ENCODE measurements around the gene AP1M1. TPM values are rescaled to one million over a fixed set of nuclear protein-coding genes. Genes with fewer than 3 reads are reported as not detected.

AP1M1 gene
- total RNA-seq, 1 donor from 2014 or later, result 84.5 TPM

GRCh38 chr19:16225279-16226183 is 27.8 kb downstream of the AP1M1 start:
- H3K27me3 ChIP-seq, result no peaks in the 10 kb centered on the region
- peaks cover 12% of the 10 kb centered on the region for H3K9me3 ChIP-seq
- no peak overlapping the region for H3K4me3 ChIP-seq
- no peak for TF ChIP-seq POLR2AphosphoS5 (IDR thresholded peaks at IDR 0.05; ENCODE audit: insufficient read depth in 1 of 2, low read depth in 1 of 2)
- TF ChIP-seq POLR2A (IDR thresholded peaks at IDR 0.05), result no peak
- no peak for TF ChIP-seq CTCF (IDR thresholded peaks at IDR 0.05)
- DNase-seq (ENCODE audit: extremely low spot score in 2 of 2), result peak in 1 of 2 donors; percentile 85
- intact Hi-C loops (cut with DNase I), result no loop called here
- H3K27ac ChIP-seq, result no peak overlapping the region
- H3K36me3 ChIP-seq, result peaks cover 0 to 92% of the 10 kb centered on the region in 2 donors
- no peaks in the 10 kb centered on the region for H3K4me1 ChIP-seq

GRCh38 chr19:16226184-16226591 is 28.5 kb downstream of the AP1M1 start:
- H3K27me3 ChIP-seq, result no peaks in the 10 kb centered on the region
- DNase-seq (ENCODE audit: extremely low spot score in 2 of 2), result peak in 1 of 2 donors; percentile 88
- no peaks in the 10 kb centered on the region for H3K4me1 ChIP-seq
- H3K4me3 ChIP-seq, result no peak overlapping the region
- TF ChIP-seq POLR2A (IDR thresholded peaks at IDR 0.05), result no peak
- H3K36me3 ChIP-seq, result peaks cover 0 to 90% of the 10 kb centered on the region in 2 donors
- intact Hi-C loops (cut with DNase I), result no loop called here
- peaks cover 6% of the 10 kb centered on the region for H3K9me3 ChIP-seq
- no peak overlapping the region for H3K27ac ChIP-seq

- peaks cover 0 to 82% of the 10 kb centered on the region in 2 donors for H3K36me3 ChIP-seq
- intact Hi-C loops (cut with DNase I), result no loop called here
Measured at GRCh38 chr19:16226878-16227836, 29.4 kb downstream of the AP1M1 start.

GRCh38 chr19:16227837-16228636 is 30.3 kb downstream of the AP1M1 start:
- peaks cover 0 to 82% of the 10 kb centered on the region in 2 donors for H3K36me3 ChIP-seq
- intact Hi-C loops (cut with DNase I), result no loop called here
- H3K27ac ChIP-seq, result no peak overlapping the region
- H3K4me3 ChIP-seq, result no peak overlapping the region
- H3K9me3 ChIP-seq, result no peaks in the 10 kb centered on the region
- H3K4me1 ChIP-seq, result no peaks in the 10 kb centered on the region
- no peaks in the 10 kb centered on the region for H3K27me3 ChIP-seq
- TF ChIP-seq CTCF (IDR thresholded peaks at IDR 0.05), result no peak
- TF ChIP-seq POLR2A (IDR thresholded peaks at IDR 0.05), result no peak
- no peak for TF ChIP-seq POLR2AphosphoS5 (IDR thresholded peaks at IDR 0.05; ENCODE audit: insufficient read depth in 1 of 2, low read depth in 1 of 2)
- no peak for DNase-seq (ENCODE audit: extremely low spot score in 2 of 2)

More at GRCh38 chr19:16226878-16227836, 29.4 kb downstream of the AP1M1 start:
- DNase-seq (ENCODE audit: extremely low spot score in 2 of 2), result no peak
- no peaks in the 10 kb centered on the region for H3K4me1 ChIP-seq
- no peak overlapping the region for H3K4me3 ChIP-seq
- TF ChIP-seq POLR2AphosphoS5 (IDR thresholded peaks at IDR 0.05; ENCODE audit: insufficient read depth in 1 of 2, low read depth in 1 of 2) (no peak), POLR2A (IDR thresholded peaks at IDR 0.05) (no peak), CTCF (IDR thresholded peaks at IDR 0.05) (no peak)
- no peaks in the 10 kb centered on the region for H3K9me3 ChIP-seq
- no peaks in the 10 kb centered on the region for H3K27me3 ChIP-seq
- no peak overlapping the region for H3K27ac ChIP-seq

Measured in vagina (tissue), 2 donors.